Muscle of back (tissue), 11 donors: ENCODE data around the gene TSPEAR. TPM values are rescaled to one million over a fixed set of nuclear protein-coding genes. Genes with fewer than 3 reads are reported as not detected.

Source experiments
- DNase-seq, 3 donors: peaks; one replicate each; pipeline versions ENCODE4 v3.0.0 to v3.0.0-alpha.2; 2013
- polyA plus RNA-seq, 10 donors: library from polyadenylated mRNA; unstranded; fragments of 120-200 nt; gene quantifications; one replicate each; pipeline ENCODE4 v1.2.1, GENCODE V29; 2013; ENCODE audit not compliant: insufficient read length in 10 of 10

TSPEAR gene
- polyA plus RNA-seq, 10 donors = 0.10 to 3.2 (median 0.22) TPM; not detected in 1

- no peak for DNase-seq
Measured at GRCh38 chr21:44450999-44451398, 260.4 kb downstream of the TSPEAR start.

- no peak for DNase-seq
Measured at GRCh38 chr21:44450402-44450801, 261.0 kb downstream of the TSPEAR start.

GRCh38 chr21:44449473-44450363, 261.7 kb downstream of the TSPEAR start:
- no peak for DNase-seq

- DNase-seq = no peak
Measured at GRCh38 chr21:44448651-44449131, 262.7 kb downstream of the TSPEAR start.

Other genes with a start within 250 kb of the TSPEAR start
- gene KRTAP10-1, start 171.4 kb downstream of the TSPEAR start, polyA plus RNA-seq = not detected
- gene KRTAP10-2, start 160.1 kb downstream of the TSPEAR start, polyA plus RNA-seq = not detected
- not detected for gene KRTAP10-3, start 152.8 kb downstream of the TSPEAR start, polyA plus RNA-seq
- gene KRTAP10-4, start 137.8 kb downstream of the TSPEAR start, polyA plus RNA-seq = not detected
- not detected for gene KRTAP10-5, start 131.0 kb downstream of the TSPEAR start, polyA plus RNA-seq
- not detected for gene KRTAP10-6, start 119.1 kb downstream of the TSPEAR start, polyA plus RNA-seq
- not detected for gene KRTAP10-7, start 111.0 kb downstream of the TSPEAR start, polyA plus RNA-seq
- gene KRTAP10-8, start 99.5 kb downstream of the TSPEAR start, polyA plus RNA-seq = not detected
- gene KRTAP10-9, start 84.5 kb downstream of the TSPEAR start, polyA plus RNA-seq = not detected
- not detected for gene KRTAP10-10, start 74.2 kb downstream of the TSPEAR start, polyA plus RNA-seq
- gene KRTAP10-11, start 65.2 kb downstream of the TSPEAR start, polyA plus RNA-seq = not detected
- gene KRTAP12-4, start 56.9 kb downstream of the TSPEAR start, polyA plus RNA-seq = not detected
- gene KRTAP12-3, start 53.6 kb downstream of the TSPEAR start, polyA plus RNA-seq = not detected
- not detected for gene KRTAP12-2, start 44.6 kb downstream of the TSPEAR start, polyA plus RNA-seq
- not detected for gene KRTAP12-1, start 29.4 kb downstream of the TSPEAR start, polyA plus RNA-seq
- not detected for gene KRTAP10-12, start 14.4 kb downstream of the TSPEAR start, polyA plus RNA-seq
- gene UBE2G2, start 90.2 kb upstream of the TSPEAR start, polyA plus RNA-seq = 100 to 1,000 TPM in 3 of 10 donors, 10 to 100 TPM in 7; 54.9 to 109 (median 77.1) TPM
- gene SUMO3, start 106.5 kb upstream of the TSPEAR start, polyA plus RNA-seq = 10 to 100 TPM; 60.0 to 88.6 (median 67.5) TPM
- gene PTTG1IP, start 162.1 kb upstream of the TSPEAR start, polyA plus RNA-seq = 100 to 1,000 TPM; 116 to 144 (median 127) TPM
- 10 to 100 TPM in 9 of 10 donors, 1 to 10 TPM in 1; 6.9 to 27.7 (median 11.7) TPM for gene ITGB2, start 209.3 kb upstream of the TSPEAR start, polyA plus RNA-seq
- 10 to 100 TPM; 13.2 to 22.1 (median 15.8) TPM for gene SLX9, start 228.5 kb upstream of the TSPEAR start, polyA plus RNA-seq